ENCODE results near the gene CES3.

Gene CES3

GRCh38 chr16:66928702-66929388, 32.2 kb upstream of the CES3 start:
- H3K4me1 ChIP-seq (ENCODE audit: control insufficient read depth, low read depth, low read length), result peaks cover 5% of the 10 kb centered on the region
- H2BK120ac ChIP-seq (ENCODE audit: low read depth, low read length), result no peak overlapping the region
- no peak overlapping the region for H3K9ac ChIP-seq (ENCODE audit: low read length)
- no peak overlapping the region for H3K56ac ChIP-seq (ENCODE audit: low read length)
- peaks cover 6% of the 10 kb centered on the region for H3K79me1 ChIP-seq (ENCODE audit: low read length)
- no peak overlapping the region for H3K23ac ChIP-seq (ENCODE audit: low read length)
- H4K8ac ChIP-seq (ENCODE audit: low read depth, low read length), result no peak overlapping the region
- no peaks in the 10 kb centered on the region for H3K79me2 ChIP-seq (ENCODE audit: control insufficient read depth, insufficient read depth, low read length)
- no peak overlapping the region for H3K18ac ChIP-seq (ENCODE audit: low read length)
- DNase-seq, result peak; percentile 42
- peaks cover 18% of the 10 kb centered on the region for H3K27me3 ChIP-seq (ENCODE audit: insufficient read depth, low read length, poor library complexity)
- no peak overlapping the region for H2AK5ac ChIP-seq (ENCODE audit: low read length)
- H3K27ac ChIP-seq (ENCODE audit: low read depth, low read length), result no peak overlapping the region
- no peak overlapping the region for H3K4me3 ChIP-seq (ENCODE audit: low read length)
- WGBS (ENCODE audit: extremely low coverage, insufficient coverage, low lambda C conversion rate), result no CpG with 5 or more reads among the region's 10 CpGs
- no peaks in the 10 kb centered on the region for H3K36me3 ChIP-seq (ENCODE audit: control insufficient read depth, insufficient read depth, low read length)
- H2BK5ac ChIP-seq (ENCODE audit: low read length), result no peak overlapping the region
- H4K5ac ChIP-seq (ENCODE audit: low read length), result no peak overlapping the region
- no peak overlapping the region for H3K4ac ChIP-seq (ENCODE audit: low read depth, low read length)
- H2BK15ac ChIP-seq (replicated peaks; ENCODE audit: low read depth), result no peak overlapping the region
- H3K4me2 ChIP-seq (ENCODE audit: low read length), result no peak overlapping the region

GRCh38 chr16:66930189-66930588, 30.9 kb upstream of the CES3 start:
- Histone ChIP-seq H3K56ac (ENCODE audit: low read length) (no peak overlapping the region), H3K36me3 (ENCODE audit: control insufficient read depth, insufficient read depth, low read length) (no peaks in the 10 kb centered on the region), H3K79me2 (ENCODE audit: control insufficient read depth, insufficient read depth, low read length) (no peaks in the 10 kb centered on the region), H3K4ac (ENCODE audit: low read depth, low read length) (no peak overlapping the region), H3K27me3 (ENCODE audit: insufficient read depth, low read length, poor library complexity) (peaks cover 15% of the 10 kb centered on the region), H2AK5ac (ENCODE audit: low read length) (no peak overlapping the region), H3K23ac (ENCODE audit: low read length) (no peak overlapping the region), H3K18ac (ENCODE audit: low read length) (no peak overlapping the region), H4K5ac (ENCODE audit: low read length) (no peak overlapping the region), H3K9ac (ENCODE audit: low read length) (no peak overlapping the region), H3K4me1 (ENCODE audit: control insufficient read depth, low read depth, low read length) (peaks cover 5% of the 10 kb centered on the region), H4K8ac (ENCODE audit: low read depth, low read length) (no peak overlapping the region), H3K79me1 (ENCODE audit: low read length) (peaks cover 6% of the 10 kb centered on the region), H2BK5ac (ENCODE audit: low read length) (no peak overlapping the region), H2BK120ac (ENCODE audit: low read depth, low read length) (no peak overlapping the region), H3K4me3 (ENCODE audit: low read length) (no peak overlapping the region), H3K4me2 (ENCODE audit: low read length) (no peak overlapping the region), H2BK15ac (replicated peaks; ENCODE audit: low read depth) (no peak overlapping the region), H3K27ac (ENCODE audit: low read depth, low read length) (no peak overlapping the region)
- WGBS (ENCODE audit: extremely low coverage, insufficient coverage, low lambda C conversion rate), result no CpG with 5 or more reads among the region's 4 CpGs
- DNase-seq, result no peak

GRCh38 chr16:66931665-66932064, 29.4 kb upstream of the CES3 start:
- H3K23ac ChIP-seq (ENCODE audit: low read length), result no peak overlapping the region
- no peaks in the 10 kb centered on the region for H3K79me2 ChIP-seq (ENCODE audit: control insufficient read depth, insufficient read depth, low read length)
- no peak overlapping the region for H2BK15ac ChIP-seq (replicated peaks; ENCODE audit: low read depth)
- H3K4me3 ChIP-seq (ENCODE audit: low read length), result no peak overlapping the region
- H3K79me1 ChIP-seq (ENCODE audit: low read length), result peaks cover 6% of the 10 kb centered on the region
- no peak overlapping the region for H3K18ac ChIP-seq (ENCODE audit: low read length)
- H3K27ac ChIP-seq (ENCODE audit: low read depth, low read length), result no peak overlapping the region
- no peak overlapping the region for H2BK5ac ChIP-seq (ENCODE audit: low read length)
- no peak overlapping the region for H2AK5ac ChIP-seq (ENCODE audit: low read length)
- H2BK120ac ChIP-seq (ENCODE audit: low read depth, low read length), result no peak overlapping the region
- no peak for DNase-seq
- no peak overlapping the region for H3K4me2 ChIP-seq (ENCODE audit: low read length)
- H4K8ac ChIP-seq (ENCODE audit: low read depth, low read length), result no peak overlapping the region
- H3K27me3 ChIP-seq (ENCODE audit: insufficient read depth, low read length, poor library complexity), result peaks cover 1% of the 10 kb centered on the region
- no CpG with 5 or more reads among the region's 2 CpGs for WGBS (ENCODE audit: extremely low coverage, insufficient coverage, low lambda C conversion rate)
- peaks cover 5% of the 10 kb centered on the region for H3K4me1 ChIP-seq (ENCODE audit: control insufficient read depth, low read depth, low read length)
- no peak overlapping the region for H3K4ac ChIP-seq (ENCODE audit: low read depth, low read length)
- no peak overlapping the region for H3K56ac ChIP-seq (ENCODE audit: low read length)
- no peak overlapping the region for H3K9ac ChIP-seq (ENCODE audit: low read length)
- no peaks in the 10 kb centered on the region for H3K36me3 ChIP-seq (ENCODE audit: control insufficient read depth, insufficient read depth, low read length)
- no peak overlapping the region for H4K5ac ChIP-seq (ENCODE audit: low read length)

GRCh38 chr16:66932076-66932475, 29.0 kb upstream of the CES3 start:
- Histone ChIP-seq H3K4me1 (ENCODE audit: control insufficient read depth, low read depth, low read length) (peaks cover 5% of the 10 kb centered on the region), H2AK5ac (ENCODE audit: low read length) (no peak overlapping the region), H2BK15ac (replicated peaks; ENCODE audit: low read depth) (no peak overlapping the region), H3K4me3 (ENCODE audit: low read length) (no peak overlapping the region), H3K4ac (ENCODE audit: low read depth, low read length) (no peak overlapping the region), H4K5ac (ENCODE audit: low read length) (no peak overlapping the region), H2BK120ac (ENCODE audit: low read depth, low read length) (no peak overlapping the region), H3K56ac (ENCODE audit: low read length) (no peak overlapping the region), H3K4me2 (ENCODE audit: low read length) (no peak overlapping the region), H3K18ac (ENCODE audit: low read length) (no peak overlapping the region), H3K79me2 (ENCODE audit: control insufficient read depth, insufficient read depth, low read length) (no peaks in the 10 kb centered on the region), H3K79me1 (ENCODE audit: low read length) (peaks cover 6% of the 10 kb centered on the region), H3K27me3 (ENCODE audit: insufficient read depth, low read length, poor library complexity) (no peaks in the 10 kb centered on the region), H3K27ac (ENCODE audit: low read depth, low read length) (no peak overlapping the region), H4K8ac (ENCODE audit: low read depth, low read length) (no peak overlapping the region), H3K9ac (ENCODE audit: low read length) (no peak overlapping the region), H3K36me3 (ENCODE audit: control insufficient read depth, insufficient read depth, low read length) (no peaks in the 10 kb centered on the region), H2BK5ac (ENCODE audit: low read length) (no peak overlapping the region), H3K23ac (ENCODE audit: low read length) (no peak overlapping the region)
- DNase-seq, result no peak
- no CpG with 5 or more reads among the region's 4 CpGs for WGBS (ENCODE audit: extremely low coverage, insufficient coverage, low lambda C conversion rate)

- no peak overlapping the region for H4K8ac ChIP-seq (ENCODE audit: low read depth, low read length)
- peak overlapping the region; percentile 79 for H3K4me2 ChIP-seq (ENCODE audit: low read length)
- H3K27me3 ChIP-seq (ENCODE audit: insufficient read depth, low read length, poor library complexity), result no peaks in the 10 kb centered on the region
- no peaks in the 10 kb centered on the region for H3K36me3 ChIP-seq (ENCODE audit: control insufficient read depth, insufficient read depth, low read length)
- no peak overlapping the region for H3K18ac ChIP-seq (ENCODE audit: low read length)
- peak overlapping the region; percentile 81 for H3K9ac ChIP-seq (ENCODE audit: low read length)
- no peak overlapping the region for H2BK15ac ChIP-seq (replicated peaks; ENCODE audit: low read depth)
- H3K4me3 ChIP-seq (ENCODE audit: low read length), result peak overlapping the region; percentile 76
- no peak overlapping the region for H4K5ac ChIP-seq (ENCODE audit: low read length)
- no peak overlapping the region for H3K27ac ChIP-seq (ENCODE audit: low read depth, low read length)
- no peak overlapping the region for H2AK5ac ChIP-seq (ENCODE audit: low read length)
- no CpG with 5 or more reads among the region's 12 CpGs for WGBS (ENCODE audit: extremely low coverage, insufficient coverage, low lambda C conversion rate)
- peaks cover 6% of the 10 kb centered on the region for H3K79me1 ChIP-seq (ENCODE audit: low read length)
- H3K56ac ChIP-seq (ENCODE audit: low read length), result peak overlapping the region; percentile 91
- no peaks in the 10 kb centered on the region for H3K79me2 ChIP-seq (ENCODE audit: control insufficient read depth, insufficient read depth, low read length)
- no peak overlapping the region for H2BK5ac ChIP-seq (ENCODE audit: low read length)
- no peak overlapping the region for H3K23ac ChIP-seq (ENCODE audit: low read length)
- no peak overlapping the region for H3K4ac ChIP-seq (ENCODE audit: low read depth, low read length)
- H3K4me1 ChIP-seq (ENCODE audit: control insufficient read depth, low read depth, low read length), result peaks cover 5% of the 10 kb centered on the region
- H2BK120ac ChIP-seq (ENCODE audit: low read depth, low read length), result no peak overlapping the region
- DNase-seq, result no peak
Observed at GRCh38 chr16:66933776-66934137, 27.3 kb upstream of the CES3 start.

Data from mesendoderm (in vitro differentiated cells).